ENCODE results near the gene RFX5.
A peak's percentile ranks its signal among the peaks of the same experiment; 100 is the strongest.
"Not testable (repeated sequence)": the region's sequence is repeated elsewhere in the genome, so short reads cannot be mapped to it uniquely, and the experiment has no call there.

RFX5 gene

DNA sequence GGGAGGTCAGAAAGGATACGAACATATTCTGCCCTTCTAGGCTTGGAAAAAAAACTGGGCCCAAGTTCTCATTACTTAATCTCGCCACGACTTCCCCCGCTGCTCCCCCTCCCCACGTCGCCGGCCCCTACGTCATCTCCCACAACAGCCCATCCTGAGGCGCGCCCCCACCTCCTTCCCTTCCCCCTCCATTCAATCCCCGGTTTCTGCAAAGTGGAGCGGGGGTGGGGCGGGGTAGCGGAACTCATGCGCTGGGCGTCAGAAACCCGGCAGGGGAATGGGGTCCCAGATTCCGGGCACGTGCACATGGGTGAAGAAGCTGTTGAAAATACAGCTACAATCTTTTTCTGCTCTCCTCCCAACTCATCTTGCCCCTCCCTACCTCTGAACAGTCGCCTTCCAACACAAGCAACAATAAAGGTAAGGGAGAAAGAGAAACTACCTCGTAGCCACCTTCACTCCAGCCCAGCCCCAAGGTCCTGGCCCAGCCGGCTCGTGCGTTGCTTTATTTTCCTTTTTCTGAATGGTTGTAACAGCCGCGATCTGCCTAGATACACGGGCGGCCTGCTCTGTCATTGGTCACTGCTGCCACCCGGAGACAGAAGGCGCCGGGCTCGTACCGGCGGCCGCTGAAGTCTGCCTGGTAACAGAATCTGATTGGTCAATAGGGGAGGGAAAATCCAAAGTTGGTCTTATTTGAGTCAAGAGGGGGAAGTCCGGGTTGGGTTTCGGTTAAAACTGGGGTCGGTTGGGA is at the start of gene RFX5:
RFX5 (minus strand) TSS at position 484 of the 754 bp plus-strand sequence. CDS start 932 bp downstream, outside the sequence.
- DNase-seq, result peak; percentile 97

DNA sequence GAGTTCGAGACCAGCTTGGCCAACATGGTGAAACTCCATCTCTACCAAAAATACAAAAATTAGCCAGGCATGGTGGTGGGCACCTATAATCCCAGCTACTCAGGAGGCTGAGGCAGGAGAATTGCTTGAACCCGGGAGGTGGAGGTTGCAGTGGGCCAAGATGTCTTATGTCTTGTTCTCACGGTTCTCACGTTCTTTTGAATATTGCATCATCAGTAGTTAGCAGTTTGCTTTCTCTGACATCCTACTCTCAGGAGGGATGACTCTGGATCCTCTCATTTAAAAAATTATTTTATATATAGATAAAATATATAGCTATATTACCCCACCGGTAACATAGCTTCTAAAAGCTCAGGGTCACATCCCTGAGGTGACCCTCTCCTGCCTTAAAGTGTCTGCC is 49.2 kb upstream of the RFX5 start:
- not testable (repeated sequence) for DNase-seq

DNA sequence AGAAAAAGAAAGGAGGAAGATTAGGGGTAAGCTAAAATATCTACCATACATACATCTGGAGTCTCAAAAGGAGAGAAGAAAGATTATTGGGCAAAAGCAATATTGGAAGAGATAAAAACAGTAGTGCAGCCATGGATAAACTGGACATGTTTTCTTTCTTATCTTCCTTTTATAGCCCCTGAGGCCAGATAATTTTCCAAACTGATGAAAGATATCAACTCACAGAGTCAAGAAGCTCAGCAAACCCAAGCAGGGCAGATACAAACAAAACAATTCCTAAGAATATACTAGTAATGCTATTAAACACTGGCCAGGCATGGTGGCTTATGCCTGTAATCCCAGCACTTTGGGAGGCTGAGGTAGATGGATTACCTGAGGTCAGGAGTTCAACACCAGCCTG is 46.5 kb upstream of the RFX5 start:
- no peak for DNase-seq

GRCh38 chr1:151391079-151391563 is 44.1 kb upstream of the RFX5 start:
- DNase-seq, result no peak

GRCh38 chr1:151390221-151391078 is 43.4 kb upstream of the RFX5 start:
- DNase-seq, result not testable (repeated sequence)

- no peak for DNase-seq
Observed at GRCh38 chr1:151386002-151386401, 39.0 kb upstream of the RFX5 start.

- no peak for DNase-seq
Observed at GRCh38 chr1:151384584-151384983, 37.5 kb upstream of the RFX5 start.

DNA sequence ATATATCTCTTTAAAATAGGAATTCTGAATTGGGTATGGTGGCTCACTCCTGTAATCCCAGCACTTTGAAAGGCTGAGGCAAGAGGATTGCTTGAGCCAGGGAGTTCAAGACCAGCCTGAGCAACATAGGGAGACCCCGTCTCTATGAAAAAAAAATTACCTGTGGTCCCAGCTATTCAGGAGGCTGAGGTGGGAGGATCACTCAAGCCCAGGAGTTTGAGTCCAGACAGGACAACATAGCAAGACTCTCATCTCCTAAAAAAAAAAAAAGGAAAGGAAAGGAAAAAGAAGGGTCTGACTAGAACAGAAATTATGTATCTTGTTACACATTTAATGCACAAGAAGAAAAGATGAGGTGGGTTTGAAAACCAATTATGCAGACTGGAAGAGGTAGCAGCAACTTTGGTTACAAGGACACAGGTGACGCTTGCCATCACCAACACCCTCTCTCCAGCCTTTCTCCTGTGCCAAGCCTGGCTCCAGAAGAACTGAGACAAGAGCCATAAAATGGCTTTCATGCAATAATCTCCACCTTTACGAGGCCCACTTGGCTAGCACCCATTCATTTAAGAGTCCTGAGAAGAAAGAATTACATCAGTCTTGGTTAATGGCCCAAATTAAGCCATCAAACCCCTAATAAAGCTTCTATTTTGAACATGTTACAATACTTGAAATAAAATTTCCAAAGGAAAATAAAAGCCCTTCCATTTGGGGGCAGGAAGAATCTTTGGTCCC is 30.3 kb upstream of the RFX5 start:
- DNase-seq, result no peak

- DNase-seq, result no peak
Observed at GRCh38 chr1:151373196-151373595, 26.1 kb upstream of the RFX5 start.

GRCh38 chr1:151372058-151372934 is 25.2 kb upstream of the RFX5 start, which contains the start of gene SELENBP1:
TSS of gene SELENBP1 (minus strand) at chr1:151372705. CDS start at chr1:151372641, 64 bp downstream.
- DNase-seq, result no peak

- no peak for DNase-seq
Observed at GRCh38 chr1:151371370-151372057, 24.5 kb upstream of the RFX5 start.

- no peak for DNase-seq
Observed at GRCh38 chr1:151370211-151370911, 23.3 kb upstream of the RFX5 start.

GRCh38 chr1:151369621-151370048 is 22.6 kb upstream of the RFX5 start:
- no peak for DNase-seq

DNA sequence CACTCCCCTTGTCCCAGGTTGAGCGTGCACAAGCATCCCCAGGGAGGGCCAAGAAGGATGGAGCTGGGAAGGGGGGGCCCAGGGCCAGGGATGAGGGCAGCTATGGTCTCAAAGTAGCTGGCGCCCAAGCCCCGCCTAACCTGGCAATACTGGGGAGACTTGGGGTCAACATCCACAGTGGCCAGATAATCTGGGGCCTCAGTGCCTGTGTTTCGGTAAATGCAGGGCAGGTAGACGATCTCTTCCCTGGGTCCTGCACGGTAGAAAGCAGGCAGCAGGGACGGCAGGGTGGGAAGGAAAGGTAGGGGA is 22.2 kb upstream of the RFX5 start:
- no peak for DNase-seq

DNA sequence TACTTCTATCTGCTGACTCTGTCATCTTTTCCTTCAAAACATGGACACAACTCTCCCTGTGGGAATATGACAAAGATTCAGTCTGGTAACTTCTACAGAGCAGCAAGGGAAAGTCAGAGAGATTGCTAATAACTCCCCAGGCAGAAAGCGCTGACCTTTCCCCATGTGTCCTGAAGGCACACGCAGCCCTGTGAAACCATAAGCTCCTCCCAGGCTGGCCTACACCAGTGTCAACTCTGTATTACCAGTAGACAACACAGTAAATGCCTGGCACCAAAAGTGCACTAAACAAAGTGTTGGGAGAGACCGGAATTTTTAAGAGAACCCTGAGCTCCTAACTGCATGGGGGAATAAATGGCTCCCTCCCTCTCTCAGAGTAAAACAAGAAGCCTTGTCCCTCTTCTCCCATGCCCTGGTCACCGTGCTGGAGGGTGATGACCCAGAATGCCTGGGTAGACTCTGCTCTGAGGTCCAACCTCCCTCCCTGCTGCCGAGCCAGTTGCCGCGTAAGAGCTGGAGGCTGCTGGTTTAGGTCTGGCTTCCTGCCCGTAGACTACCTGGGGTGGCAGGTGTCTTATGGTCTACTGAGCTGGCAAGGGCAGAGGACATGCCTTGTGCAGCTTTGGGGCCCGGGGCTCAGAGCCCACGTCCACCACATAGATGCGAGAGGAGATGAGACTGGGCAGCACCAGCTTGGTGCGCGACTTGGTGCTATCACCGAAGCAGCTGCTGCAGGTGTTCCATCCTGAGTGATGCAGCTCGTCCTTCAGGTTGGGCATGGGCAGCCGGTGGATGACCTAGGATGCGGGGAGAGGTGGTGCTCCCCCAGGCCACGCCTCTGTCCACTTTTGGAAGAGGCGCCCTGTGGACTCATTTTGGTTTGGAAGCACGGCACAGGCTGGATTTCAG is 21.6 kb upstream of the RFX5 start:
- DNase-seq, result no peak

GRCh38 chr1:151367658-151368392 is 20.8 kb upstream of the RFX5 start:
- DNase-seq, result peak; percentile 16

DNA sequence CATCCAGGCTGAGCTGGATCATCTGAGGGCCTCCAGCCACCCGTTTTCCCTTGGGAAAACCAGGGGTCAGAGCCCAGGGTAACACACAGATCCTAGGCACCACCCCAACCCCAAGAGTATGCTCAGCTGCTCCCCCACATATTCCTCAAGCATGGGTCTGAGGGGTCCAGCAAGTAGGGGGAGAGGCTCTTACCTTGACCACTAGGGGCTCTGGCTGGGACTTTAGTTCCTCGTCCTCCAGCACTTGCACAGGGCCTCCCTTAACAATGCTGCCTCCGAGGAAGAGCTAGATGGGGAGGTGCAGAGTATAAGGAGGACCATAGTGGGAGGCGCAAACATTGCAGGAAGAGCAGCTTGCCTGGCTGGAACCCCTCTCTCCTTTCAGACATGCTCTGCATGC is 17.9 kb upstream of the RFX5 start:
- no peak for DNase-seq

GRCh38 chr1:151362308-151363155 is 15.5 kb upstream of the RFX5 start:
- peak; percentile 47 for DNase-seq

Data from activated effector memory CD4-positive, alpha-beta T cell treated with anti-CD3 and anti-CD28 coated beads, Interleukin-2, amount 50 U/mL, for 16 hours (primary cell).